Upper lobe of left lung (tissue), 6 donors: ENCODE data around the gene SNX6. TPM values are rescaled to one million over a fixed set of nuclear protein-coding genes. Genes with fewer than 3 reads are reported as not detected.

Experiments
- ATAC-seq, 2 donors: fragments of 200-7000 bp; cut with Tn5 transposase; one replicate each; pipeline ENCODE4 v1.9.1; 2022; ENCODE audit warnings: mild to moderate bottlenecking in 2 of 2, moderate library complexity in 2 of 2; ENCODE audit not compliant: low FRiP score in 2 of 2
- DNase-seq, 2 donors: peaks; one replicate each; pipeline ENCODE4 v3.0.0-alpha.2; 2019 to 2020
- H3K27ac ChIP-seq, 4 donors: fragments of 200-600 bp; sonication (generic); one replicate each; pipeline ENCODE4 v1.5.1; 2016 to 2019
- H3K27me3 ChIP-seq, 4 donors: fragments of 200-600 bp; sonication (generic); one replicate each; pipeline ENCODE4 v1.5.1; 2017 to 2019
- H3K36me3 ChIP-seq, 4 donors: fragments of 200-600 bp; sonication (generic); one replicate each; pipeline ENCODE4 v1.5.1; 2016 to 2019
- H3K4me1 ChIP-seq, 4 donors: fragments of 200-600 bp; sonication (generic); one replicate each; pipeline ENCODE4 v1.5.1; 2018 to 2019
- H3K4me3 ChIP-seq, 4 donors: fragments of 200-600 bp; sonication (generic); one replicate each; pipeline ENCODE4 v1.5.1; 2017 to 2019; ENCODE audit warnings: mild to moderate bottlenecking in 2 of 4, moderate library complexity in 1 of 4
- H3K9me3 ChIP-seq, 4 donors: fragments of 200-600 bp; sonication (generic); one replicate each; pipeline ENCODE4 v1.5.1; 2018 to 2019
- EP300 ChIP-seq, 4 donors: sonication (generic); formaldehyde crosslinking; IDR thresholded peaks; one replicate each; pipeline ENCODE4 v1.5.1; 2017; ENCODE audit warnings: antibody characterized with exemption in 4 of 4, control low read depth in 2 of 4
- POLR2A ChIP-seq, 4 donors: fragments of 450-650 bp; IDR thresholded peaks; one replicate each; pipeline ENCODE4 v1.5.1; 2016 to 2017; ENCODE audit warnings: antibody characterized with exemption in 4 of 4, mild to moderate bottlenecking in 2 of 4
- POLR2AphosphoS5 ChIP-seq, 2 donors: sonication (generic); formaldehyde crosslinking; IDR thresholded peaks; one replicate each; pipeline ENCODE4 v1.5.1; 2017; ENCODE audit warnings: antibody characterized with exemption in 2 of 2
- WGBS, 2 donors: methylation state at CpG; one replicate each; pipeline ENCODE4 v1.1.5; 2017 to 2018; 5-methylcytosine and 5-hydroxymethylcytosine counted together
- total RNA-seq, 6 donors: library from RNA; depleted of rRNA in 4 of 6; stranded (reverse); fragments of >200 nt in 4 of 6; gene quantifications; one replicate each; pipeline versions ENCODE4 v1.1.0 to v1.2.1, GENCODE V29; 2016 to 2021
- TF ChIP-seq, protein P1 (sequence below), 6 experiments: fragments of 450-650 bp in 4 of 6; fragments of 200-600 bp in 2 of 6; sonication (generic) in 2 of 6; IDR thresholded peaks; one replicate each; pipeline ENCODE4 v1.5.1; 2016 to 2019; ENCODE audit warnings: antibody characterized with exemption in 6 of 6
- donor health status: DM: no; HTN: no; CAD: no; lungs with moderate emphysema.
- donor health status: DM: no; HTN: yes; CAD: no; lungs with severe emphysema.

SNX6 gene
- total RNA-seq, 6 donors from 2014 or later = 23.0 to 60.9 (median 46.8) TPM

DNA sequence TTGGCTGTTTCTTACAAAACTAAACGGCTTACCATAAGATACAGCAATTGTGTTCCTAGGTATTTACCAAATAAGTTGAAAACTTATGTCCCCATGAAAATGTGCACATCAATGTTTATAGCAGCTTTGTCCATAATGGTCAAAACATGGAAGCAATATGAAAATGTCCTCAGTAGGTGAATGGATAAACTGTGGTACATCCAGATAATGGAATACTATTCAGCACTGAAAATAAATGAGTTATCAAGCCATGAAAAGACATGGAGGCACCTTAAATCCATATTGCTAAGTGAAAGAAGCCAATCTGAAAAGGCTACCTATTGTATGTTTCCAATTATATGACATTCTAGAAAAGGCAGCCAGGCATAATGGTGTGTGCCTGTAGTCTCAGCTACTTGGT is 43.8 kb upstream of the SNX6 start:
- no peak overlapping the region for H3K27ac ChIP-seq
- H3K27me3 ChIP-seq = no peaks in the 10 kb centered on the region
- H3K4me3 ChIP-seq = no peak overlapping the region
- H3K9me3 ChIP-seq = no peaks in the 10 kb centered on the region
- no peak for DNase-seq
- no peaks in the 10 kb centered on the region for H3K4me1 ChIP-seq
- no peak for ATAC-seq
- TF ChIP-seq, protein P1, sequence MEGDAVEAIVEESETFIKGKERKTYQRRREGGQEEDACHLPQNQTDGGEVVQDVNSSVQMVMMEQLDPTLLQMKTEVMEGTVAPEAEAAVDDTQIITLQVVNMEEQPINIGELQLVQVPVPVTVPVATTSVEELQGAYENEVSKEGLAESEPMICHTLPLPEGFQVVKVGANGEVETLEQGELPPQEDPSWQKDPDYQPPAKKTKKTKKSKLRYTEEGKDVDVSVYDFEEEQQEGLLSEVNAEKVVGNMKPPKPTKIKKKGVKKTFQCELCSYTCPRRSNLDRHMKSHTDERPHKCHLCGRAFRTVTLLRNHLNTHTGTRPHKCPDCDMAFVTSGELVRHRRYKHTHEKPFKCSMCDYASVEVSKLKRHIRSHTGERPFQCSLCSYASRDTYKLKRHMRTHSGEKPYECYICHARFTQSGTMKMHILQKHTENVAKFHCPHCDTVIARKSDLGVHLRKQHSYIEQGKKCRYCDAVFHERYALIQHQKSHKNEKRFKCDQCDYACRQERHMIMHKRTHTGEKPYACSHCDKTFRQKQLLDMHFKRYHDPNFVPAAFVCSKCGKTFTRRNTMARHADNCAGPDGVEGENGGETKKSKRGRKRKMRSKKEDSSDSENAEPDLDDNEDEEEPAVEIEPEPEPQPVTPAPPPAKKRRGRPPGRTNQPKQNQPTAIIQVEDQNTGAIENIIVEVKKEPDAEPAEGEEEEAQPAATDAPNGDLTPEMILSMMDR (IDR thresholded peaks at IDR 0.05) = no peak
- TF ChIP-seq EP300 (IDR thresholded peaks at IDR 0.05) (no peak), POLR2AphosphoS5 (IDR thresholded peaks at IDR 0.05) (no peak)
- 79 to 80% methylated on average over 1 of the region's 1 CpG for WGBS, 2 donors
- H3K36me3 ChIP-seq = no peaks in the 10 kb centered on the region

DNA sequence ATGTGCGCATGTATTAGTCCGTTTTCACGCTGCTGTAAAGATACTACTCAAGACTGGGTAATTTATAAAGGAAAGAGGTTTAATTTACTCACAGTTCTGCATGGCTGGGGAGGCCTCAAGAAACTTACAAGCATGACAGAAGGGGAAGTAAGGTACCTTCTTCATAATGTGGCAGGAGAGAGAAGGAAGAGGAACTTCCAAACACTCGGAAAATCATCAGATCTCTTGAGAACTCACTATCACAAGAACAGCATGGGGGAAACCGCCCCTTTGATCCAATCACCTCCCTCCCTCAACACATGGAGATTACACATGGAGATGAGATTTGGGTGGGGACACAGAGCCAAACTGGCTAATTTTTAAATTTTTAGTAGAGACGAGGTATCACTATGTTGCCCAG is 41.8 kb upstream of the SNX6 start:
- no peak overlapping the region for H3K4me3 ChIP-seq
- no peaks in the 10 kb centered on the region for H3K36me3 ChIP-seq
- 67 to 77% methylated on average over 6 of the region's 6 CpGs for WGBS, 2 donors
- DNase-seq (no peak), ATAC-seq (no peak)
- H3K27me3 ChIP-seq = no peaks in the 10 kb centered on the region
- H3K9me3 ChIP-seq = no peaks in the 10 kb centered on the region
- H3K4me1 ChIP-seq = no peaks in the 10 kb centered on the region
- TF ChIP-seq POLR2A (IDR thresholded peaks at IDR 0.05) = no peak
- no peak for TF ChIP-seq POLR2AphosphoS5 (IDR thresholded peaks at IDR 0.05)
- TF ChIP-seq, protein P1 (IDR thresholded peaks at IDR 0.05) = no peak
- TF ChIP-seq EP300 (IDR thresholded peaks at IDR 0.05) = no peak
- no peak overlapping the region for H3K27ac ChIP-seq

DNA sequence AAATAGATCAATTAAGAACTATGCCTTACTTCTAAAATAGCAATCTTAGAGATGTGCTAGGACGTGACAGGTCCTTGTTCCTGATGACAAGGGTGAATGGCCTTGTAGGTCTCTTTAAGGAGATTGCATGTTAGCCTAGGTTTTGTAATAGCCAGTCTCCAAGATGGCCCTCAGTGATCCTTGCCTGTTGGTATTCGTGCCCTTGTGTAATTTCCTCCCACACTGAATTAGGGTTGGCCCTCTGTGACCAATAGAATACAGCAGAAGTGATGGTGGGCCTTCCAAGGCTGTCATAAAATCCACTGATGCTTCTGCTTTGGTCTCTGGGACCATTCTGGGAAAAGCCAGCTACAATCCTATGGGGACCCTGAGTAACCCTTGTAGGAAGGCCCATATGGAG is 38.2 kb upstream of the SNX6 start:
- Histone ChIP-seq H3K4me1 (peaks cover 0 to 8% (median 1%) of the 10 kb centered on the region in 4 donors), H3K9me3 (no peaks in the 10 kb centered on the region), H3K4me3 (no peak overlapping the region), H3K27ac (no peak overlapping the region), H3K36me3 (no peaks in the 10 kb centered on the region), H3K27me3 (no peaks in the 10 kb centered on the region)
- DNase-seq (no peak), ATAC-seq (no peak)
- no peak for TF ChIP-seq POLR2AphosphoS5 (IDR thresholded peaks at IDR 0.05)
- TF ChIP-seq, protein P1 (IDR thresholded peaks at IDR 0.05) = no peak
- TF ChIP-seq POLR2A (IDR thresholded peaks at IDR 0.05) = no peak
- no peak for TF ChIP-seq EP300 (IDR thresholded peaks at IDR 0.05)
- 62 to 80% methylated on average over 2 of the region's 2 CpGs for WGBS, 2 donors

DNA sequence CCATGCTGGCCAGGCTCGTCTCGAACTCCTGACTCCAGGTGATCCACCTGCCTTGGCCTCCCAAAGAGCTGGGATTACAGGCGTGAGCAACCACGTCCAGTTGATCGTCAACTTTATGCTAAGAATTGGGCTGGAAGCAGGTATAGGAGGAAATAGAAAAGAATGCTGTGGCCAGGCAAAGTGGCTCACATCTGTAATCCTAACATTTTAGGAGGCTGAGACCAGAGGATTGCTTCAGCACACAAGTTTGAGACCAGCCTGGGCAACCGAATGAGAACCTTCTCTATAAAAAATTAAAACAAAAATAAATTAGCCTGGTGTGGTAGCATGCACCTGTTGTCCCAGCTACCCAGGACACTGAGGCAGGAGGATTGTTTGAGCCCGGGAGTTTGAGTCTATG is 37.1 kb upstream of the SNX6 start:
- ATAC-seq (no peak), DNase-seq (no peak)
- H3K4me1 ChIP-seq = peaks cover 0 to 8% (median 1%) of the 10 kb centered on the region in 4 donors
- 92 to 93% methylated on average over 7 of the region's 7 CpGs for WGBS, 2 donors
- H3K9me3 ChIP-seq = no peaks in the 10 kb centered on the region
- H3K36me3 ChIP-seq = no peaks in the 10 kb centered on the region
- no peak overlapping the region for H3K27ac ChIP-seq
- no peak overlapping the region for H3K4me3 ChIP-seq
- TF ChIP-seq EP300 (IDR thresholded peaks at IDR 0.05) = no peak
- TF ChIP-seq POLR2A (IDR thresholded peaks at IDR 0.05) = no peak
- TF ChIP-seq, protein P1 (IDR thresholded peaks at IDR 0.05) = no peak
- no peak for TF ChIP-seq POLR2AphosphoS5 (IDR thresholded peaks at IDR 0.05)
- no peaks in the 10 kb centered on the region for H3K27me3 ChIP-seq

DNA sequence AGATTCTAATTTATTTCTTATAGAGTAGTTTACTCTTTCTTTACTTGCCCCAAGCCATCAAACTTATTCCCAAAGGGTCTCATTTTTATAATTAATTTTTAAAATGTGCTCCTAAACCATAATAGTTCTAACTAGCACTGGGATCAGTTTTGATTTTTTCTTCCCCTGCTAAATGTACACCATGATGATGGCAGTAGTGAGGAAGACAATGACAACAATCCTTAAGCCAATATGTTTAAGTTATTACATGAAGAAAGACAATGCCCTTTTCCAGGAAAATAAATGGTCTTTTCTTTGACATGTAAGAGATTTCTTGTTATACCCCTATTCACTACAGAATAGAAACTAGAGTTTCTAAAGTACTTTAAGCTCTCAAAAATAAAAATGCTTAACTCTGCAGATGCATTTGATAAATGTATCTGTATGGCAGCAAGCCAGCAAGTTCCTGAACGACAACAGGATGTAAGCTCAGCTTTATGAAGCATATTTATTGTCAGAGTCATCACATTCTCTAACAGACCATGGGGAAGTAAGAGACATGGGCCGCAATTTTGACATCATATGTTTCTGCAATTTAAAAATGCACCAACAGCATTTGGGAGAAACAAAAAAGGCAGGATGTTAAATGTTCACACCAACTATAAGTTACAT is 36.0 kb upstream of the SNX6 start:
- Histone ChIP-seq H3K27ac (peak overlapping the region in 2 of 4 donors; percentile 2 to 20), H3K9me3 (no peaks in the 10 kb centered on the region), H3K36me3 (no peaks in the 10 kb centered on the region), H3K27me3 (no peaks in the 10 kb centered on the region), H3K4me1 (peaks cover 0 to 8% (median 1%) of the 10 kb centered on the region in 4 donors), H3K4me3 (no peak overlapping the region)
- 23 to 35% methylated on average over 2 of the region's 2 CpGs for WGBS, 2 donors
- TF ChIP-seq POLR2A (IDR thresholded peaks at IDR 0.05) (no peak), EP300 (IDR thresholded peaks at IDR 0.05) (no peak), POLR2AphosphoS5 (IDR thresholded peaks at IDR 0.05) (no peak)
- TF ChIP-seq, protein P1 (IDR thresholded peaks at IDR 0.05) = no peak
- ATAC-seq = peak in 1 of 2 donors; percentile 74
- DNase-seq = no peak
